Neutrophil (primary cell): Measurements from ENCODE around the gene KCNJ15.
"Not testable (repeated sequence)": the region's sequence is repeated elsewhere in the genome, so short reads cannot be mapped to it uniquely, and the experiment has no call there.

ENCODE experiments used
- H3K27ac ChIP-seq: fragments of 200-600 bp; sonication (generic); 2 replicates; pipeline ENCODE4 v1.5.1; 2016; ENCODE audit warnings: mild to moderate bottlenecking, moderate library complexity
- H3K27me3 ChIP-seq: fragments of 200-600 bp; sonication (generic); 2 replicates; pipeline ENCODE4 v1.6.0; 2016; ENCODE audit warnings: mild to moderate bottlenecking
- H3K36me3 ChIP-seq: fragments of 200-600 bp; sonication (generic); 2 replicates; pipeline ENCODE4 v1.5.1; 2017
- H3K4me1 ChIP-seq, 2 experiments: fragments of 200-600 bp in 1 of 2; sonication (generic) in 1 of 2; 1 replicate in 1 of 2; 2 replicates in 1 of 2; pipeline versions ENCODE4 v1.5.1 to v1.6.1; 2013 to 2016; ENCODE audit warnings: low read depth in 1 of 2, low read length in 1 of 2, mild to moderate bottlenecking in 1 of 2, moderate library complexity in 1 of 2; ENCODE audit not compliant: control insufficient read depth in 1 of 2, insufficient read depth in 1 of 2
- H3K4me3 ChIP-seq, 2 experiments: fragments of 200-600 bp in 1 of 2; sonication (generic) in 1 of 2; 1 replicate in 1 of 2; 2 replicates in 1 of 2; pipeline ENCODE4 v1.5.1; 2013 to 2016; ENCODE audit warnings: low read depth in 1 of 2, low read length in 1 of 2, mild to moderate bottlenecking in 1 of 2, moderate library complexity in 1 of 2
- H3K9me3 ChIP-seq: fragments of 200-600 bp; sonication (generic); 2 replicates; pipeline ENCODE4 v1.5.1; 2016
- CTCF ChIP-seq: fragments of 200-600 bp; sonication (generic); IDR thresholded peaks from 2 replicates; pipeline ENCODE4 v1.5.1; 2016; ENCODE audit warnings: antibody characterized with exemption

The KCNJ15 gene

GRCh38 chr21:38228537-38228936, 28.3 kb upstream of the KCNJ15 start:
- Histone ChIP-seq H3K4me3 (peak overlapping the region; percentile 59 to 64), H3K4me1 (peaks cover 60 to 70% of the 10 kb centered on the region in 2 experiments), H3K36me3 (no peaks in the 10 kb centered on the region), H3K27ac (peak overlapping the region; percentile 97), H3K27me3 (no peaks in the 10 kb centered on the region), H3K9me3 (no peaks in the 10 kb centered on the region)
- no peak for TF ChIP-seq CTCF

GRCh38 chr21:38229260-38229877, 27.4 kb upstream of the KCNJ15 start:
- Histone ChIP-seq H3K36me3 (no peaks in the 10 kb centered on the region), H3K4me1 (peaks cover 54 to 68% of the 10 kb centered on the region in 2 experiments), H3K27ac (peak overlapping the region; percentile 97), H3K27me3 (no peaks in the 10 kb centered on the region), H3K4me3 (peak overlapping the region; percentile 59 to 64), H3K9me3 (no peaks in the 10 kb centered on the region)
- TF ChIP-seq CTCF, result peak; percentile 45

GRCh38 chr21:38234395-38235142, 22.2 kb upstream of the KCNJ15 start:
- no peak for TF ChIP-seq CTCF
- Histone ChIP-seq H3K27me3 (no peaks in the 10 kb centered on the region), H3K27ac (peak overlapping the region; percentile 64), H3K4me3 (peak overlapping the region; percentile 34 to 64), H3K4me1 (peaks cover 40 to 54% of the 10 kb centered on the region in 2 experiments), H3K9me3 (no peaks in the 10 kb centered on the region), H3K36me3 (peaks cover 51% of the 10 kb centered on the region)

GRCh38 chr21:38235251-38235650, 21.5 kb upstream of the KCNJ15 start:
- Histone ChIP-seq H3K27ac (peak overlapping the region; percentile 64), H3K36me3 (peaks cover 52% of the 10 kb centered on the region), H3K4me1 (peaks cover 39 to 52% of the 10 kb centered on the region in 2 experiments)
- not testable (repeated sequence) for H3K27me3 ChIP-seq, H3K4me3 ChIP-seq, H3K9me3 ChIP-seq

- H3K4me1 ChIP-seq, result peaks cover 39 to 57% of the 10 kb centered on the region in 2 experiments
- peak overlapping the region; percentile 64 for H3K27ac ChIP-seq
- peaks cover 56% of the 10 kb centered on the region for H3K36me3 ChIP-seq
- H3K27me3 ChIP-seq, result no peaks in the 10 kb centered on the region
- peak overlapping the region in 1 of 2 experiments; percentile 6 for H3K4me3 ChIP-seq
- no peak for TF ChIP-seq CTCF
- no peaks in the 10 kb centered on the region for H3K9me3 ChIP-seq
Measured at GRCh38 chr21:38236232-38236631, 20.6 kb upstream of the KCNJ15 start.

GRCh38 chr21:38239672-38240071, 17.1 kb upstream of the KCNJ15 start:
- peak overlapping the region; percentile 64 for H3K27ac ChIP-seq
- TF ChIP-seq CTCF, result no peak
- H3K36me3 ChIP-seq, result peaks cover 81% of the 10 kb centered on the region
- H3K4me3 ChIP-seq, result no peak overlapping the region
- H3K27me3 ChIP-seq, result no peaks in the 10 kb centered on the region
- no peaks in the 10 kb centered on the region for H3K9me3 ChIP-seq
- peaks cover 44 to 81% of the 10 kb centered on the region in 2 experiments for H3K4me1 ChIP-seq
